Thyroid gland (tissue), 4 donors: Measurements from ENCODE around the gene PRRT2. TPM values are rescaled to one million over a fixed set of nuclear protein-coding genes. Genes with fewer than 3 reads are reported as not detected.

Experiments used
- DNase-seq, 2 donors: peaks; one replicate each; pipeline ENCODE4 v3.0.0-alpha.2; 2019
- H3K27ac ChIP-seq, 3 donors: fragments of 200-600 bp; sonication (generic); 1 replicate in 2 of 3; 2 replicates in 1 of 3; pipeline ENCODE4 v1.5.1; 2016 to 2019; ENCODE audit warnings: mild to moderate bottlenecking in 1 of 3, moderate library complexity in 1 of 3
- H3K27me3 ChIP-seq: fragments of 200-600 bp; sonication (generic); one replicate; pipeline ENCODE4 v1.5.1; 2019
- H3K36me3 ChIP-seq, 2 donors: fragments of 200-600 bp; sonication (generic); one replicate each; pipeline ENCODE4 v1.5.1; 2016 to 2019
- H3K4me1 ChIP-seq, 2 donors: fragments of 200-600 bp; sonication (generic); one replicate each; pipeline ENCODE4 v1.5.1; 2017 to 2019
- H3K4me3 ChIP-seq, 3 donors: fragments of 200-600 bp; sonication (generic); replicated peaks in 1 of 3; 1 replicate in 2 of 3; 2 replicates in 1 of 3; pipeline ENCODE4 v1.5.1; 2016; ENCODE audit warnings: mild to moderate bottlenecking in 1 of 3
- H3K9me3 ChIP-seq: fragments of 200-600 bp; sonication (generic); one replicate; pipeline ENCODE4 v1.5.1; 2017
- CTCF ChIP-seq, 6 experiments: fragments of 200-600 bp in 3 of 6; fragments of 450-650 bp in 3 of 6; sonication (generic) in 3 of 6; IDR thresholded peaks; one replicate each; pipeline ENCODE4 v1.5.1; 2016 to 2019; ENCODE audit warnings: antibody characterized with exemption in 6 of 6, mild to moderate bottlenecking in 2 of 6, inconsistent platforms in 1 of 6, moderate library complexity in 1 of 6
- POLR2A ChIP-seq, 2 donors: fragments of 450-650 bp; IDR thresholded peaks; one replicate each; pipeline ENCODE4 v1.6.1; 2017; ENCODE audit warnings: antibody characterized with exemption in 2 of 2, mild to moderate bottlenecking in 2 of 2, moderate library complexity in 1 of 2
- WGBS, 2 donors: methylation state at CpG; one replicate each; pipeline ENCODE4 v1.1.5; 2017; 5-methylcytosine and 5-hydroxymethylcytosine counted together
- intact Hi-C: fragments of 100-400 bp; cut with DNase I; formaldehyde crosslinking; loops from one replicate; pipeline ENCODE4 v1.15.1; 2023
- total RNA-seq, 4 donors: library from RNA; depleted of rRNA; stranded (reverse); fragments of >200 nt; gene quantifications; one replicate each; pipeline ENCODE4 v1.2.3, GENCODE V29; 2016

The PRRT2 gene
- total RNA-seq, 4 donors from 2014 or later: 0.89 to 4.0 (median 2.4) TPM

GRCh38 chr16:29818082-29818481 lies 6.1 kb downstream of the PRRT2 start:
- DNase-seq: no peak
- Histone ChIP-seq H3K4me3 (no peak overlapping the region), H3K36me3 (peaks cover 0 to 4% of the 10 kb centered on the region in 2 donors), H3K9me3 (no peaks in the 10 kb centered on the region), H3K27me3 (no peaks in the 10 kb centered on the region), H3K4me1 (peaks cover 36 to 56% of the 10 kb centered on the region in 2 donors), H3K27ac (no peak overlapping the region)
- intact Hi-C loops: loop anchor here (5.0 to 10.0 kb wide), 2 partner anchors 107 to 116 kb away; partner anchors contain the start of gene KCTD13
- 92 to 97% methylated on average over 4 of the region's 4 CpGs for WGBS, 2 donors
- TF ChIP-seq POLR2A (IDR thresholded peaks at IDR 0.05): no peak
- TF ChIP-seq CTCF (IDR thresholded peaks at IDR 0.05): no peak

GRCh38 chr16:29819506-29819905 lies 7.5 kb downstream of the PRRT2 start:
- intact Hi-C loops: loop anchor here (5.0 to 10.0 kb wide), 2 partner anchors 105 to 117 kb away; partner anchors contain the start of gene KCTD13
- TF ChIP-seq CTCF (IDR thresholded peaks at IDR 0.05) (no peak), POLR2A (IDR thresholded peaks at IDR 0.05) (no peak)
- Histone ChIP-seq H3K4me3 (no peak overlapping the region), H3K9me3 (no peaks in the 10 kb centered on the region), H3K27ac (peak overlapping the region in 1 of 3 donors; percentile 89), H3K27me3 (no peaks in the 10 kb centered on the region), H3K36me3 (peaks cover 0 to 4% of the 10 kb centered on the region in 2 donors), H3K4me1 (peaks cover 40 to 70% of the 10 kb centered on the region in 2 donors)
- DNase-seq: no peak
- 83 to 92% methylated on average over 10 to 15 of the region's 15 CpGs for WGBS, 2 donors

GRCh38 chr16:29820271-29820701 lies 8.3 kb downstream of the PRRT2 start, which contains the start of gene MVP:
MVP (plus strand) TSS chr16:29820462; CDS start chr16:29830550, 10,088 bp downstream.
- Histone ChIP-seq H3K4me1 (peaks cover 41 to 73% of the 10 kb centered on the region in 2 donors), H3K4me3 (peak within 1 kb of the TSS in 2 of 3 donors; percentile 54 to 60), H3K27me3 (no peaks in the 10 kb centered on the region), H3K36me3 (peaks cover 0 to 4% of the 10 kb centered on the region in 2 donors), H3K9me3 (no peaks in the 10 kb centered on the region), H3K27ac (peak within 1 kb of the TSS; percentile 83 to 89 (median 86))
- DNase-seq: peak; percentile 72 to 76
- TF ChIP-seq CTCF (IDR thresholded peaks at IDR 0.05) (peak in 1 of 6 experiments; percentile 3), POLR2A (IDR thresholded peaks at IDR 0.05) (peak in 1 of 2 donors; percentile 34)
- intact Hi-C loops: no loop called here
- WGBS, 2 donors: 0 to 2% methylated on average over 4 of the region's 4 CpGs

GRCh38 chr16:29820730-29821642 lies 9.0 kb downstream of the PRRT2 start:
- H3K27me3 ChIP-seq: no peaks in the 10 kb centered on the region
- 25 to 38% methylated on average over 7 to 11 of the region's 11 CpGs for WGBS, 2 donors
- H3K9me3 ChIP-seq: no peaks in the 10 kb centered on the region
- H3K4me3 ChIP-seq: peak overlapping the region in 2 of 3 donors; percentile 54 to 60
- peaks cover 46 to 79% of the 10 kb centered on the region in 2 donors for H3K4me1 ChIP-seq
- intact Hi-C loops: no loop called here
- DNase-seq: peak; percentile 58 to 70
- H3K27ac ChIP-seq: peak overlapping the region; percentile 83 to 89 (median 86)
- peaks cover 0 to 4% of the 10 kb centered on the region in 2 donors for H3K36me3 ChIP-seq
- no peak for TF ChIP-seq CTCF (IDR thresholded peaks at IDR 0.05)
- peak in 1 of 2 donors; percentile 15 for TF ChIP-seq POLR2A (IDR thresholded peaks at IDR 0.05)
